PC-9 (cell line): Measurements from ENCODE around the gene FTO. TPM values are rescaled to one million over a fixed set of nuclear protein-coding genes. Genes with fewer than 3 reads are reported as not detected.

Experiments
- BruUV-seq: library from RNA; stranded (reverse); fragments of 400-500 nt; replicated peaks from 2 replicates; lab custom pipeline; 2021; lab: Mats Ljungman, UMichigan
- CTCF ChIA-PET: fragments of 300-600 bp; sonication (Branson Sonifier 250); formaldehyde crosslinking; loops from one replicate; lab custom pipeline; 2022; ENCODE audit warnings: antibody characterized with exemption; lab: Charles Lee
- POLR2A ChIA-PET: fragments of 300-600 bp; sonication (Branson Sonifier 250); formaldehyde crosslinking; loops from one replicate; lab custom pipeline; 2022; ENCODE audit warnings: antibody characterized with exemption; ENCODE audit not compliant: unreplicated experiment; lab: Charles Lee
- DNase-seq, 2 experiments: peaks; one replicate each; pipeline versions ENCODE4 v3.0.0 to v3.0.0-alpha.2; 2015 to 2022; ENCODE audit warnings: mixed read lengths in 1 of 2
- H2AFZ ChIP-seq: fragments of 200-600 bp; sonication (generic); 2 replicates; pipeline ENCODE4 v1.8.1; 2017; ENCODE audit warnings: antibody characterized with exemption
- H3F3A ChIP-seq: fragments of 200-600 bp; sonication (generic); 2 replicates; pipeline ENCODE4 v1.8.1; 2017; ENCODE audit warnings: antibody characterized with exemption, mild to moderate bottlenecking, low read depth; ENCODE audit not compliant: insufficient read depth
- H3K27ac ChIP-seq: fragments of 200-600 bp; sonication (generic); 2 replicates; pipeline ENCODE4 v1.6.1; 2016; ENCODE audit warnings: mixed run types
- H3K27me3 ChIP-seq: fragments of 200-600 bp; sonication (generic); 2 replicates; pipeline ENCODE4 v1.6.1; 2016; ENCODE audit warnings: low read depth, mixed run types; ENCODE audit not compliant: insufficient read depth
- H3K36me3 ChIP-seq: fragments of 200-600 bp; sonication (generic); 2 replicates; pipeline ENCODE4 v1.6.1; 2016; ENCODE audit warnings: low read depth, mixed run types
- H3K4me1 ChIP-seq: fragments of 200-600 bp; sonication (generic); replicated peaks from 2 replicates; pipeline ENCODE4 v1.6.1; 2016; ENCODE audit warnings: mixed run types; ENCODE audit not compliant: insufficient read depth
- H3K4me2 ChIP-seq: fragments of 200-600 bp; sonication (generic); 2 replicates; pipeline ENCODE4 v1.6.1; 2017; ENCODE audit warnings: mixed run types
- H3K4me3 ChIP-seq: fragments of 200-600 bp; sonication (generic); 2 replicates; pipeline ENCODE4 v1.6.1; 2016; ENCODE audit warnings: mixed run types
- H3K79me2 ChIP-seq: fragments of 200-600 bp; sonication (generic); 2 replicates; pipeline ENCODE4 v1.6.1; 2017; ENCODE audit warnings: low read depth, mixed run types
- H3K9me2 ChIP-seq: fragments of 200-600 bp; sonication (generic); 2 replicates; pipeline ENCODE4 v1.8.1; 2017; ENCODE audit warnings: mild to moderate bottlenecking; ENCODE audit not compliant: insufficient read depth
- H3K9me3 ChIP-seq: fragments of 200-600 bp; sonication (generic); 2 replicates; pipeline ENCODE4 v1.8.1; 2016; ENCODE audit warnings: low read depth; ENCODE audit not compliant: insufficient read depth
- H4K20me1 ChIP-seq: fragments of 200-600 bp; sonication (generic); 2 replicates; pipeline ENCODE4 v1.8.1; 2017; ENCODE audit not compliant: insufficient read depth
- CTCF ChIP-seq: fragments of 200-600 bp; sonication (generic); conservative IDR thresholded peaks from 2 replicates; pipeline ENCODE4 v1.6.1; 2017; ENCODE audit warnings: mixed run types, antibody characterized with exemption, mild to moderate bottlenecking, moderate library complexity
- EZH2 ChIP-seq: fragments of 200-600 bp; sonication (generic); IDR thresholded peaks from 2 replicates; pipeline ENCODE4 v1.8.0; 2017; ENCODE audit warnings: antibody characterized with exemption, low read depth
- intact Hi-C: fragments of 100-400 bp; cut with micrococcal nuclease; formaldehyde crosslinking; loops from one replicate; pipeline ENCODE4 v1.10.0; 2022; ENCODE audit not compliant: unreplicated experiment
- total RNA-seq: library from RNA; stranded (reverse); gene quantifications from 2 replicates; pipeline ENCODE4 v1.2.3, GENCODE V29; 2021

Gene FTO
- total RNA-seq, 1 experiment from 2014 or later = 58.1 TPM

GRCh38 chr16:53948326-53948725 is 244.4 kb downstream of the FTO start:
- intact Hi-C loops = loop anchor here (10.0 kb wide), 1 partner anchor 54 kb away; no protein-coding TSS in a partner anchor
- Histone ChIP-seq H3K27ac (no peak overlapping the region), H3K27me3 (no peaks in the 10 kb centered on the region), H3K4me2 (no peak overlapping the region), H3K4me1 (peaks cover 21% of the 10 kb centered on the region), H3F3A (no peaks in the 10 kb centered on the region), H3K36me3 (no peaks in the 10 kb centered on the region), H4K20me1 (no peaks in the 10 kb centered on the region), H3K9me2 (no peaks in the 10 kb centered on the region), H3K4me3 (no peak overlapping the region), H3K79me2 (no peaks in the 10 kb centered on the region), H3K9me3 (no peaks in the 10 kb centered on the region), H2AFZ (no peak overlapping the region)
- ChIA-PET POLR2A (no interaction called here), CTCF (no interaction called here)
- BruUV-seq = no TSS peak
- DNase-seq = no peak
- TF ChIP-seq CTCF (no peak), EZH2 (no peak)

- POLR2A ChIA-PET = no interaction called here
Observed at GRCh38 chr16:53948734-53949430, 244.9 kb downstream of the FTO start.

More at GRCh38 chr16:53948734-53949430, 244.9 kb downstream of the FTO start:
- BruUV-seq = no TSS peak
- no peaks in the 10 kb centered on the region for H3K79me2 ChIP-seq
- DNase-seq = no peak
- H2AFZ ChIP-seq = no peak overlapping the region
- no peaks in the 10 kb centered on the region for H3K27me3 ChIP-seq
- CTCF ChIA-PET = interaction anchor here (0.6 kb wide), 1 partner anchor 440 kb away, joined by 3 read pairs; no protein-coding TSS in a partner anchor
- H3K36me3 ChIP-seq = no peaks in the 10 kb centered on the region
- peaks cover 16% of the 10 kb centered on the region for H3K4me1 ChIP-seq
- TF ChIP-seq CTCF (no peak), EZH2 (no peak)
- no peaks in the 10 kb centered on the region for H3K9me2 ChIP-seq
- no peak overlapping the region for H3K4me2 ChIP-seq
- intact Hi-C loops = loop anchor here (10.0 kb wide), 1 partner anchor 54 kb away; no protein-coding TSS in a partner anchor
- H4K20me1 ChIP-seq = no peaks in the 10 kb centered on the region
- no peaks in the 10 kb centered on the region for H3F3A ChIP-seq
- H3K9me3 ChIP-seq = no peaks in the 10 kb centered on the region
- H3K27ac ChIP-seq = no peak overlapping the region
- H3K4me3 ChIP-seq = no peak overlapping the region
